NCI-H1417 (cell line): Measurements from ENCODE around the gene GPX1.

Experiments used
- DNase-seq, 3 experiments: peaks; one replicate each; lab custom pipeline; 2025; lab: John Stamatoyannopoulos, UW

Gene GPX1

GRCh38 chr3:49311283-49311682, 46.9 kb downstream of the GPX1 start:
- DNase-seq, result no peak

GRCh38 chr3:49310677-49311076, 47.5 kb downstream of the GPX1 start:
- DNase-seq, result no peak
